OCI-LY1 (cell line): Measurements from ENCODE around the gene COA1.

ENCODE experiments used
- CTCF ChIP-seq: fragments of 200-600 bp; sonication (generic), shearing (Covaris generic); IDR thresholded peaks from 2 replicates; pipeline ENCODE4 v1.5.1; 2017; ENCODE audit warnings: mild to moderate bottlenecking, antibody characterized with exemption, low read length, moderate library complexity, mixed read lengths
- EZH2 ChIP-seq: fragments of 200-600 bp; sonication (generic), shearing (Covaris generic); IDR thresholded peaks from 2 replicates; pipeline ENCODE4 v1.8.0; 2017; ENCODE audit warnings: borderline replicate concordance, mixed run types, mild to moderate bottlenecking, antibody characterized with exemption, low read length, moderate library complexity, mixed read lengths

- TF ChIP-seq CTCF = peak; percentile 20; the same call in 1 of the 2 replicates
- TF ChIP-seq EZH2 = no peak
These were observed 77.0 kb downstream of the COA1 start for GRCh38 chr7:43652364-43652763.
